Measurements from ENCODE around the gene ELN.

DNA sequence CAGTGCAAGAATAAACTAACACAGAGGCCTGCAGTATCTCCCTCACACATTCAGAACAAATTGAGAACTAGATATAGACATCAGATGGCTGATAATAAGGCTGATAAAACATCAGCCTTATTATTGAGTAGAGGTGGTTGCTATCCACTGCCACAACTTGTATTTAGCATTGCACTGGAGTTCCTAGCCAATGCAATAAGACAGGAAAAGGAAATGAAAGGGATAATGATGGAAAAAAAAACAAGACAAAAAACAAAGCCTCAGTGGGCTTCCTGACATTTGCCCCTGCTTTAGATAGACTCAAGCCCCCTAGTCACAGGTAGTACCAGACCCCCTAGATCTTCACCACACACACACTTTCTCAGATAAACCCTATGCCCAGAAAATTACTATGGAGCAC is 33.2 kb upstream of the ELN start:
- TF ChIP-seq CTCF (IDR thresholded peaks at IDR 0.05; ENCODE audit: extremely low read depth in 1 of 2, insufficient read depth in 1 of 2, low read depth in 1 of 2, low read length in 2 of 2) (no peak), POLR2A (IDR thresholded peaks at IDR 0.05; ENCODE audit: low read depth, low read length) (no peak), POLR2AphosphoS5 (IDR thresholded peaks at IDR 0.05; ENCODE audit: insufficient read depth, low read depth, low read length) (no peak), MAX (IDR thresholded peaks at IDR 0.05; ENCODE audit: insufficient read depth, insufficient read length) (no peak), GATA2 (IDR thresholded peaks at IDR 0.05; ENCODE audit: insufficient read depth, insufficient read length, low read depth, low read length) (no peak), EZH2 (IDR thresholded peaks at IDR 0.05; ENCODE audit: borderline replicate concordance, low read depth, low read length, severe bottlenecking) (no peak)

Data from endothelial cell of umbilical vein (primary cell).